Transverse colon (tissue), 3 donors: ENCODE data around the gene MTMR12.

ENCODE experiments used
- CTCF ChIP-seq, 5 experiments: fragments of 200-600 bp in 3 of 5; fragments of 450-650 bp in 2 of 5; sonication (generic) in 3 of 5; IDR thresholded peaks; 1 replicate in 2 of 5; 2 replicates in 3 of 5; pipeline ENCODE4 v1.5.1; 2016 to 2017; ENCODE audit warnings: antibody characterized with exemption in 5 of 5, inconsistent platforms in 3 of 5, mild to moderate bottlenecking in 2 of 5, moderate library complexity in 1 of 5
- POLR2A ChIP-seq: fragments of 450-650 bp; IDR thresholded peaks from one replicate; pipeline ENCODE4 v1.6.1; 2016; ENCODE audit warnings: antibody characterized with exemption, mild to moderate bottlenecking, moderate library complexity

- TF ChIP-seq POLR2A (no peak), CTCF (IDR thresholded peaks at IDR 0.05) (no peak)
Measured at GRCh38 chr5:32244017-32244416, 68.7 kb downstream of the MTMR12 start.
